Mesodermal cell (in vitro differentiated cells): ENCODE data around the gene ERICH6.

Experiments
- H3K27ac ChIP-seq: 2 replicates; pipeline ENCODE4 v1.7.0; 2013; ENCODE audit warnings: mild to moderate bottlenecking, low read depth, low read length, moderate library complexity; ENCODE audit not compliant: severe bottlenecking
- H3K36me3 ChIP-seq: 2 replicates; pipeline ENCODE4 v1.7.1; 2013; ENCODE audit warnings: mild to moderate bottlenecking, low read length, moderate library complexity; ENCODE audit not compliant: control insufficient read depth, insufficient read depth
- H3K4me1 ChIP-seq: one replicate; pipeline ENCODE4 v1.7.1; 2013; ENCODE audit warnings: mild to moderate bottlenecking, low read length; ENCODE audit not compliant: insufficient read depth, control insufficient read depth, poor library complexity, severe bottlenecking
- H3K4me3 ChIP-seq: 2 replicates; pipeline ENCODE4 v1.7.0; 2013; ENCODE audit warnings: low read length, control low read depth, mild to moderate bottlenecking; ENCODE audit not compliant: insufficient read depth, poor library complexity, severe bottlenecking; ENCODE audit errors: extremely low read depth
- H3K9me3 ChIP-seq: 2 replicates; pipeline ENCODE4 v1.7.1; 2013; ENCODE audit warnings: mild to moderate bottlenecking, low read length, moderate library complexity; ENCODE audit not compliant: control insufficient read depth
- WGBS, 2 experiments: methylation state at CpG; one replicate each; pipeline ENCODE4 v1.1.5; 2013; ENCODE audit warnings: missing lambda C conversion rate in 2 of 2; ENCODE audit not compliant: insufficient coverage in 2 of 2; 5-methylcytosine and 5-hydroxymethylcytosine counted together

Gene ERICH6

GRCh38 chr3:150675587-150675986 is 28.1 kb downstream of the ERICH6 start:
- H3K36me3 ChIP-seq, result no peaks in the 10 kb centered on the region
- no peak overlapping the region for H3K27ac ChIP-seq
- no peak overlapping the region for H3K4me3 ChIP-seq
- no peaks in the 10 kb centered on the region for H3K4me1 ChIP-seq
- H3K9me3 ChIP-seq, result peaks cover 10% of the 10 kb centered on the region

GRCh38 chr3:150673966-150674365 is 29.8 kb downstream of the ERICH6 start:
- no peaks in the 10 kb centered on the region for H3K4me1 ChIP-seq
- no peak overlapping the region for H3K4me3 ChIP-seq
- no peak overlapping the region for H3K27ac ChIP-seq
- H3K9me3 ChIP-seq, result peaks cover 10% of the 10 kb centered on the region
- no CpG with 5 or more reads among the region's 3 CpGs for WGBS, 2 experiments
- H3K36me3 ChIP-seq, result no peaks in the 10 kb centered on the region

DNA sequence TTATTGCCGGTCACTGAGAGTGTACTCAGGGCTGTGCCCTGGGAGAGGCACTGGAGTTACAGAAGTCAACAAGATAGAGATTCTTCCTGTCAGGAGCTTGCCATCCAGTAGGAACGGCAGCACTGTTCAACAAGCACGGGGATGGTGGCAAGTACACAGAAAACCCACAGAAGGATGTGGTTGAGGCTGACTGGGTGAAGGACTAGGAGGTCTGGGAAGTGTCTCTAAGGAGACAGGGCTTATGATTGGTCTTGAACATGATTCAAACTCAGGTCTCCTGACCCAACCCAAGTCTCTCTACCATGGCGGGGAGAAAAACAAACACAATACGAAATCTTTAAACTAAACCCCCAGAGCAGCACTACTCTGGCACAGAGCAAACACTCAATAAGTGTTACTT is 37.6 kb downstream of the ERICH6 start:
- Histone ChIP-seq H3K36me3 (no peaks in the 10 kb centered on the region), H3K4me3 (no peak overlapping the region), H3K9me3 (no peaks in the 10 kb centered on the region), H3K4me1 (no peaks in the 10 kb centered on the region), H3K27ac (no peak overlapping the region)
- 97 to 98% methylated on average over 3 to 4 of the region's 5 CpGs for WGBS, 2 experiments

DNA sequence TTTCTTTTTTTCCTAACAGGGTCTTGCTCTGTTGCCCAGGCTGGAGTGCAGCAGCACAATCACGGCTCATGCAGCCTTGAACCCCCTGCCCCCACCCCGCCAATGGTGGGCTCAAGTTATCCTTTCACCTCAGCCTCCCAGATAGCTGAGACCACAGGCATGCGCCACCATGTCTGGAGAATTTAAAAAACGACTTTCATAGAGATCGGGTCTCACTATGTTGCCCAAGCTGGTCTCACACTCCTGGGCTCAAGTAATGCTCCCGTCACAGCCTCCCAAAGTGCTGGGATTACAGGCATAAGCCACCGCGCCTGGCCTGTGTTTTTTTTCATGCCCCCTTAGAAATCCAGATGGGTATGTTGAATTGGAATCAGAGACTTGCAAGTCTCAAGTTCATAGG is 40.3 kb downstream of the ERICH6 start:
- WGBS, 2 experiments, result 88 to 93% methylated on average over 6 to 8 of the region's 8 CpGs
- H3K27ac ChIP-seq, result no peak overlapping the region
- H3K4me1 ChIP-seq, result no peaks in the 10 kb centered on the region
- H3K36me3 ChIP-seq, result no peaks in the 10 kb centered on the region
- H3K9me3 ChIP-seq, result no peaks in the 10 kb centered on the region
- no peak overlapping the region for H3K4me3 ChIP-seq

- H3K9me3 ChIP-seq, result no peaks in the 10 kb centered on the region
- 88% methylated on average over 7 of the region's 7 CpGs for WGBS, 2 experiments
- no peaks in the 10 kb centered on the region for H3K36me3 ChIP-seq
- H3K27ac ChIP-seq, result no peak overlapping the region
- H3K4me1 ChIP-seq, result no peaks in the 10 kb centered on the region
- H3K4me3 ChIP-seq, result no peak overlapping the region
Measured at GRCh38 chr3:150662410-150663200, 41.1 kb downstream of the ERICH6 start.

- Histone ChIP-seq H3K4me3 (no peak overlapping the region), H3K4me1 (no peaks in the 10 kb centered on the region), H3K27ac (no peak overlapping the region), H3K9me3 (no peaks in the 10 kb centered on the region), H3K36me3 (no peaks in the 10 kb centered on the region)
- WGBS, 2 experiments, result 81 to 87% methylated on average over 2 to 3 of the region's 4 CpGs
Measured at GRCh38 chr3:150656316-150656715, 47.4 kb downstream of the ERICH6 start.

GRCh38 chr3:150653110-150653561 is 50.6 kb downstream of the ERICH6 start:
- no peak overlapping the region for H3K4me3 ChIP-seq
- no peaks in the 10 kb centered on the region for H3K36me3 ChIP-seq
- 96 to 97% methylated on average over 3 of the region's 4 CpGs for WGBS, 2 experiments
- no peak overlapping the region for H3K27ac ChIP-seq
- no peaks in the 10 kb centered on the region for H3K9me3 ChIP-seq
- no peaks in the 10 kb centered on the region for H3K4me1 ChIP-seq

DNA sequence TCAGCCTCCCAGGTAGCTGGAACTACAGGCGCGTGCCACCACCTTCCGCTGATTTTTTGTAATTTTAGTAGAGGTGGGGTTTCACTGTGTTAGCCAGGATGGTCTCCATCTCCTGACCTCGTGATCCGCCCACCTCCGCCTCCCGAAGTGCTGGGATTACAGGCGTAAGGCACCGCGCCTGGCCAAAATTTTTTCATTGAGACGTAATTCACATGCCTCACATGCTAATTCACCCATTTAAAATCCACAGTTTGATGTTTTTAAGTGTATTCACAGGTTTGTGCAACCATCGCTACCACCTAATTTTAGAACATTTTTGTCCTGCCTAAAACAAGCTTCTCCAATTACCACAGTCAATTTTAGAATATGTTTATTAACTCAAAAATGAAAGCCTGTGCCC is 63.5 kb downstream of the ERICH6 start:
- H3K4me3 ChIP-seq, result no peak overlapping the region
- WGBS, 2 experiments, result 96 to 100% methylated on average over 4 to 5 of the region's 12 CpGs
- peaks cover 5% of the 10 kb centered on the region for H3K4me1 ChIP-seq
- no peak overlapping the region for H3K27ac ChIP-seq
- H3K36me3 ChIP-seq, result no peaks in the 10 kb centered on the region
- H3K9me3 ChIP-seq, result no peaks in the 10 kb centered on the region

GRCh38 chr3:150639262-150639661 is 64.5 kb downstream of the ERICH6 start:
- Histone ChIP-seq H3K4me1 (peaks cover 8% of the 10 kb centered on the region), H3K9me3 (no peaks in the 10 kb centered on the region), H3K27ac (no peak overlapping the region), H3K36me3 (no peaks in the 10 kb centered on the region), H3K4me3 (no peak overlapping the region)
- 86% methylated on average over 1 of the region's 5 CpGs; no CpG with 5 or more reads in 1 of the 2 experiments for WGBS, 2 experiments

- Histone ChIP-seq H3K36me3 (no peaks in the 10 kb centered on the region), H3K9me3 (no peaks in the 10 kb centered on the region), H3K4me1 (peaks cover 8% of the 10 kb centered on the region), H3K27ac (no peak overlapping the region), H3K4me3 (no peak overlapping the region)
- WGBS, 2 experiments, result 93 to 100% methylated on average over 3 to 4 of the region's 5 CpGs
Measured at GRCh38 chr3:150636258-150636657, 67.5 kb downstream of the ERICH6 start.

DNA sequence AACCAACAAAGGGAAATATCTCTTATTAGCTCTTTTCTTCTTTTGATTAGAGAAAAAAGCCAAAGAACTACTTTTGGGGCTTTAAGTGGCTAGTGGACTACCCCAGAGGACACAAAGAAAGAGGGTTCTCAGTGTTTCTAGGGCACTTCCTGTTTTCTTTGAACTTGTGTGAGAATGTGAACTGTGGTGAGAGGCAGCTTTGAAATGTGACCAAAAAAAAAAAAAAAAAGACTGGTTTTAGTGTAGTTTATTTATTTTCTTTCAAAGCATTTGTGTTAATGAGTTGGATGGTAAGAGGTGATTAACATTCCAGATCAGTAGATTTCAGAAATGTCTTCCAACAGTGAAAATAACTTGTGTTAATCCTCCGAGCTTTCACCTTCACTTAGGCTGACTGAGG is 68.2 kb downstream of the ERICH6 start:
- H3K9me3 ChIP-seq, result no peaks in the 10 kb centered on the region
- H3K4me3 ChIP-seq, result no peak overlapping the region
- H3K36me3 ChIP-seq, result peaks cover 5% of the 10 kb centered on the region
- peak overlapping the region; percentile 76 for H3K27ac ChIP-seq
- WGBS, 2 experiments, result no CpG with 5 or more reads among the region's 1 CpG
- peaks cover 8% of the 10 kb centered on the region for H3K4me1 ChIP-seq
